MM.1S (cell line): ENCODE results near the gene UPP2.

Source experiments
- EZH2 ChIP-seq: fragments of 300-600 bp; sonication (generic); optimal IDR thresholded peaks from 2 replicates; pipeline ENCODE3; 2017; ENCODE audit warnings: low read depth, mild to moderate bottlenecking, antibody characterized with exemption, low read length, mixed read lengths
- EZH2phosphoT487 ChIP-seq: fragments of 300-600 bp; sonication (generic); IDR thresholded peaks from 2 replicates; pipeline ENCODE4 v1.6.1; 2018; ENCODE audit warnings: antibody characterized with exemption, low read length
- TF ChIP-seq, protein P1 (sequence below): fragments of 300-600 bp; sonication (generic); IDR thresholded peaks from 2 replicates; pipeline ENCODE4 v1.5.1; 2016; ENCODE audit warnings: antibody characterized with exemption, low read length, mixed read lengths

- no peak for TF ChIP-seq EZH2
- TF ChIP-seq, protein P1, sequence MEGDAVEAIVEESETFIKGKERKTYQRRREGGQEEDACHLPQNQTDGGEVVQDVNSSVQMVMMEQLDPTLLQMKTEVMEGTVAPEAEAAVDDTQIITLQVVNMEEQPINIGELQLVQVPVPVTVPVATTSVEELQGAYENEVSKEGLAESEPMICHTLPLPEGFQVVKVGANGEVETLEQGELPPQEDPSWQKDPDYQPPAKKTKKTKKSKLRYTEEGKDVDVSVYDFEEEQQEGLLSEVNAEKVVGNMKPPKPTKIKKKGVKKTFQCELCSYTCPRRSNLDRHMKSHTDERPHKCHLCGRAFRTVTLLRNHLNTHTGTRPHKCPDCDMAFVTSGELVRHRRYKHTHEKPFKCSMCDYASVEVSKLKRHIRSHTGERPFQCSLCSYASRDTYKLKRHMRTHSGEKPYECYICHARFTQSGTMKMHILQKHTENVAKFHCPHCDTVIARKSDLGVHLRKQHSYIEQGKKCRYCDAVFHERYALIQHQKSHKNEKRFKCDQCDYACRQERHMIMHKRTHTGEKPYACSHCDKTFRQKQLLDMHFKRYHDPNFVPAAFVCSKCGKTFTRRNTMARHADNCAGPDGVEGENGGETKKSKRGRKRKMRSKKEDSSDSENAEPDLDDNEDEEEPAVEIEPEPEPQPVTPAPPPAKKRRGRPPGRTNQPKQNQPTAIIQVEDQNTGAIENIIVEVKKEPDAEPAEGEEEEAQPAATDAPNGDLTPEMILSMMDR = no peak
- no peak for TF ChIP-seq EZH2phosphoT487
Measured at GRCh38 chr2:158098178-158098577, 3.5 kb upstream of the UPP2 start.
